Neural cell (in vitro differentiated cells): Measurements from ENCODE around the gene ADAR.

Source experiments
- CTCF ChIP-seq: fragments of 450-650 bp; IDR thresholded peaks from 2 replicates; pipeline ENCODE4 v1.5.1; 2014; ENCODE audit warnings: antibody characterized with exemption, mild to moderate bottlenecking, moderate library complexity; ENCODE audit not compliant: poor library complexity, severe bottlenecking
- EP300 ChIP-seq: fragments of 450-650 bp; conservative IDR thresholded peaks from 2 replicates; pipeline ENCODE4 v1.6.1; 2014; ENCODE audit warnings: antibody characterized with exemption, mild to moderate bottlenecking, moderate library complexity; ENCODE audit not compliant: poor library complexity, severe bottlenecking
- EZH2 ChIP-seq: fragments of 200-600, 300-800 bp; shearing (Covaris generic), sonication (generic); IDR thresholded peaks from 2 replicates; pipeline ENCODE4 v1.6.1; 2014; ENCODE audit warnings: antibody characterized with exemption, low read length, borderline replicate concordance, mild to moderate bottlenecking; ENCODE audit not compliant: insufficient read depth, poor library complexity, severe bottlenecking
- MXI1 ChIP-seq: fragments of 450-650 bp; conservative IDR thresholded peaks from 2 replicates; pipeline ENCODE4 v1.6.1; 2014; ENCODE audit warnings: antibody characterized with exemption, mild to moderate bottlenecking; ENCODE audit not compliant: poor library complexity, severe bottlenecking
- TAF1 ChIP-seq: IDR thresholded peaks from 2 replicates; pipeline ENCODE4 v1.6.1; 2012; ENCODE audit warnings: low read depth

- TF ChIP-seq MXI1 (no peak), CTCF (no peak), TAF1 (no peak), EZH2 (no peak), EP300 (no peak)
Observed at GRCh38 chr1:154575147-154575927, 32.6 kb downstream of the ADAR start.
